Heart left ventricle (tissue), 13 donors: ENCODE measurements around the gene AIG1.

ENCODE experiments used
- CTCF ChIP-seq, 12 donors: fragments of 200-600 bp; sonication (generic) in 4 of 12; IDR thresholded peaks; one replicate each; pipeline versions ENCODE4 v1.5.0 to v1.8.0; 2018 to 2022; ENCODE audit warnings: antibody characterized with exemption in 12 of 12, mild to moderate bottlenecking in 5 of 12
- POLR2A ChIP-seq, 2 donors: fragments of 450-650 bp; IDR thresholded peaks; one replicate each; pipeline ENCODE4 v1.6.1; 2017; ENCODE audit warnings: antibody characterized with exemption in 2 of 2, mild to moderate bottlenecking in 2 of 2, moderate library complexity in 2 of 2
- donor health status: ischemic (EF 13 %, LVEDD 7.1; RV severe dilation, severe dysfunction).
- donor health status: DM: no; HTN: yes; CAD: no.
- donor health status: DM: no; HTN: no; CAD: no.
- donor health status: ischemic (EF 25% LVEDD 6.9; RV normal size, moderate dysfunction).
- donor health status: ischemic (EF 25% LVEDD 5.7; RV mildly dilated, moderate dysfunction).
- donor health status: ischemic (EF 35%, LVEDD 5.7; RV mildly dilated, moderate dysfunction).
- donor health status: nonischemic (EF 11% LVEDD 7.7; RV severe dilation, severe dysfunction).
- donor health status: DM: yes; HTN: yes; CAD: no.
- donor health status: PGD.
- donor health status: ischemic (EF 29% LVEDD 5.4; RV normal size, mild dysfunction).
- donor health status: nonischemic (EF 23%, LVEDD 6.1; RV moderate dilation, normal function).

- TF ChIP-seq CTCF (IDR thresholded peaks at IDR 0.05) (no peak), POLR2A (IDR thresholded peaks at IDR 0.05) (no peak)
Measured at GRCh38 chr6:143130928-143131327, 70.2 kb downstream of the AIG1 start.
